GM18867 (cell line): ENCODE results near the gene CCM2.
"Not testable (repeated sequence)": the region's sequence is repeated elsewhere in the genome, so short reads cannot be mapped to it uniquely, and the experiment has no call there.

Source experiments
- ATAC-seq: cut with Tn5 transposase; IDR thresholded peaks from one replicate; pipeline ENCODE4 v1.9.1; 2021; ENCODE audit warnings: mild to moderate bottlenecking, moderate library complexity; ENCODE audit not compliant: unreplicated experiment

Gene CCM2

GRCh38 chr7:45028920-45029344 is 28.9 kb downstream of the CCM2 start:
- ATAC-seq, result no peak

- no peak for ATAC-seq
Observed at GRCh38 chr7:45031829-45032228, 31.8 kb downstream of the CCM2 start.

GRCh38 chr7:45032421-45032820 is 32.4 kb downstream of the CCM2 start:
- ATAC-seq, result no peak

GRCh38 chr7:45033261-45033930 is 33.4 kb downstream of the CCM2 start:
- ATAC-seq, result no peak

- ATAC-seq, result no peak
Observed at GRCh38 chr7:45033931-45034290, 33.9 kb downstream of the CCM2 start.

- ATAC-seq, result not testable (repeated sequence)
Observed at GRCh38 chr7:45034710-45035109, 34.7 kb downstream of the CCM2 start.

GRCh38 chr7:45035371-45035770 is 35.4 kb downstream of the CCM2 start:
- ATAC-seq, result no peak

- no peak for ATAC-seq
Observed at GRCh38 chr7:45035893-45036292, 35.9 kb downstream of the CCM2 start.

- no peak for ATAC-seq
Observed at GRCh38 chr7:45036317-45036716, 36.3 kb downstream of the CCM2 start.

GRCh38 chr7:45036796-45037195 is 36.8 kb downstream of the CCM2 start:
- ATAC-seq, result no peak

GRCh38 chr7:45037876-45038275 is 37.9 kb downstream of the CCM2 start:
- no peak for ATAC-seq

- no peak for ATAC-seq
Observed at GRCh38 chr7:45039106-45039505, 39.1 kb downstream of the CCM2 start.

- ATAC-seq, result no peak
Observed at GRCh38 chr7:45044338-45044737, 44.3 kb downstream of the CCM2 start.

- ATAC-seq, result no peak
Observed at GRCh38 chr7:45048748-45049147, 48.7 kb downstream of the CCM2 start.

- no peak for ATAC-seq
Observed at GRCh38 chr7:45050198-45050597, 50.2 kb downstream of the CCM2 start.

GRCh38 chr7:45052011-45052410 is 52.0 kb downstream of the CCM2 start:
- ATAC-seq, result no peak

- no peak for ATAC-seq
Observed at GRCh38 chr7:45053401-45053800, 53.4 kb downstream of the CCM2 start.

- no peak for ATAC-seq
Observed at GRCh38 chr7:45053941-45054340, 53.9 kb downstream of the CCM2 start.

- no peak for ATAC-seq
Observed at GRCh38 chr7:45054442-45054841, 54.4 kb downstream of the CCM2 start.

GRCh38 chr7:45055016-45055415 is 55.0 kb downstream of the CCM2 start:
- no peak for ATAC-seq

GRCh38 chr7:45055594-45056219 is 55.7 kb downstream of the CCM2 start:
- ATAC-seq, result no peak

GRCh38 chr7:45057878-45058277 is 57.9 kb downstream of the CCM2 start:
- ATAC-seq, result no peak

GRCh38 chr7:45060295-45060694 is 60.3 kb downstream of the CCM2 start:
- ATAC-seq, result no peak
